Thyroid gland (tissue), 4 donors: ENCODE data around the gene AIRE. TPM values are rescaled to one million over a fixed set of nuclear protein-coding genes. Genes with fewer than 3 reads are reported as not detected.

Experiments
- DNase-seq, 2 donors: peaks; one replicate each; pipeline ENCODE4 v3.0.0-alpha.2; 2019
- H3K27ac ChIP-seq, 3 donors: fragments of 200-600 bp; sonication (generic); 1 replicate in 2 of 3; 2 replicates in 1 of 3; pipeline ENCODE4 v1.5.1; 2016 to 2019; ENCODE audit warnings: mild to moderate bottlenecking in 1 of 3, moderate library complexity in 1 of 3
- H3K27me3 ChIP-seq: fragments of 200-600 bp; sonication (generic); one replicate; pipeline ENCODE4 v1.5.1; 2019
- H3K36me3 ChIP-seq, 2 donors: fragments of 200-600 bp; sonication (generic); one replicate each; pipeline ENCODE4 v1.5.1; 2016 to 2019
- H3K4me1 ChIP-seq, 2 donors: fragments of 200-600 bp; sonication (generic); one replicate each; pipeline ENCODE4 v1.5.1; 2017 to 2019
- H3K4me3 ChIP-seq, 3 donors: fragments of 200-600 bp; sonication (generic); replicated peaks in 1 of 3; 1 replicate in 2 of 3; 2 replicates in 1 of 3; pipeline ENCODE4 v1.5.1; 2016; ENCODE audit warnings: mild to moderate bottlenecking in 1 of 3
- H3K9me3 ChIP-seq: fragments of 200-600 bp; sonication (generic); one replicate; pipeline ENCODE4 v1.5.1; 2017
- POLR2A ChIP-seq, 2 donors: fragments of 450-650 bp; IDR thresholded peaks; one replicate each; pipeline ENCODE4 v1.6.1; 2017; ENCODE audit warnings: antibody characterized with exemption in 2 of 2, mild to moderate bottlenecking in 2 of 2, moderate library complexity in 1 of 2
- WGBS, 2 donors: methylation state at CpG; one replicate each; pipeline ENCODE4 v1.1.5; 2017; 5-methylcytosine and 5-hydroxymethylcytosine counted together
- intact Hi-C: fragments of 100-400 bp; cut with DNase I; formaldehyde crosslinking; loops from one replicate; pipeline ENCODE4 v1.15.1; 2023
- total RNA-seq, 4 donors: library from RNA; depleted of rRNA; stranded (reverse); fragments of >200 nt; gene quantifications; one replicate each; pipeline ENCODE4 v1.2.3, GENCODE V29; 2016
- TF ChIP-seq, protein P1 (sequence below), 6 experiments: fragments of 200-600 bp in 3 of 6; fragments of 450-650 bp in 3 of 6; sonication (generic) in 3 of 6; IDR thresholded peaks; one replicate each; pipeline ENCODE4 v1.5.1; 2016 to 2019; ENCODE audit warnings: antibody characterized with exemption in 6 of 6, mild to moderate bottlenecking in 2 of 6, inconsistent platforms in 1 of 6, moderate library complexity in 1 of 6

The AIRE gene
- total RNA-seq, 4 donors from 2014 or later, result 0.13 TPM; not detected in 3

DNA sequence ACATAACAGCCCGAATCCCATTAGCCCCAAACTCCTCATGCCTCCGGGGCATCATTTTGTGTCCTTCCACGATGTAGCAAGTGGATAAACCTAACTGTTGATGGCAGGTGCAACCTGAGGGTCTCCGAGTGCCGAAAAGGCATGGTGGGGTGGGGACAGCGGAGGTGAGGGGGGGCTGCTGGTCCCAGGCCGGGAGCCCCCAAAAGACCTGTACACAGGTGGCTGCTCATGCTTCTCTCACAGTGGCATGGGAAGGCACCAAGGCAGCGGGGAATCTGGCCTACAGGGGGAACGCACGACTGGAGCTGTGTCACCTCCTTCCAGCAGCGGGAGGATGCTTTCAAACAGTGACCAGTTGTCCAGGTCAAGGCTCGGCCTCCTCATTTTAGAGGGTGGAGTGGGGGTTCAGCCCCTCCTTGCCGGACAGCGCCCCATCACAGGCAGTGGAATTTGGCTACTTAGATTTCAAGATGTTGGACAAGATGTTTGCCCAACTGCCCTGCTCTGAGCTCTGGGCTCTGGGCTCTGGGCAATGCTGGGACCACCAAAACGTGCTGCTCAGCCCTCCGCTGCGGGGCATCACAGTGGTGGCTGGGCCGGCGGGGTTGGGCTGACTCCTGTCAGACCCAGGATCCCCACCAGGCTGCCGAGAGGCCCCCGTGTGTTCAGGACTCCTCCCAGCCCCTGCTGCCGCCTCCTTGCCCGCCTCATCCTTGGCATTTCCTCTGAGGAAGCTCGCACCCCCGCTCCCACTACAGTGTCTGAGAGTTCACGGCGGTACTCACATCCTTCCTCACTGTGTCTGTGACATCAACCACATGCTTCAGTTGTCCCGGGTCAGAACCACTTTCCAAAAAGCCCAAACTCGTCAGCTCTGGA is 31.6 kb upstream of the AIRE start:
- Histone ChIP-seq H3K27ac (no peak overlapping the region), H3K4me1 (peaks cover 0 to 8% of the 10 kb centered on the region in 2 donors), H3K27me3 (no peaks in the 10 kb centered on the region), H3K4me3 (no peak overlapping the region), H3K9me3 (no peaks in the 10 kb centered on the region), H3K36me3 (no peaks in the 10 kb centered on the region)
- no peak for DNase-seq
- 79 to 83% methylated on average over 18 to 24 of the region's 29 CpGs for WGBS, 2 donors
- intact Hi-C loops, result no loop called here
- TF ChIP-seq POLR2A (IDR thresholded peaks at IDR 0.05), result no peak
- TF ChIP-seq, protein P1, sequence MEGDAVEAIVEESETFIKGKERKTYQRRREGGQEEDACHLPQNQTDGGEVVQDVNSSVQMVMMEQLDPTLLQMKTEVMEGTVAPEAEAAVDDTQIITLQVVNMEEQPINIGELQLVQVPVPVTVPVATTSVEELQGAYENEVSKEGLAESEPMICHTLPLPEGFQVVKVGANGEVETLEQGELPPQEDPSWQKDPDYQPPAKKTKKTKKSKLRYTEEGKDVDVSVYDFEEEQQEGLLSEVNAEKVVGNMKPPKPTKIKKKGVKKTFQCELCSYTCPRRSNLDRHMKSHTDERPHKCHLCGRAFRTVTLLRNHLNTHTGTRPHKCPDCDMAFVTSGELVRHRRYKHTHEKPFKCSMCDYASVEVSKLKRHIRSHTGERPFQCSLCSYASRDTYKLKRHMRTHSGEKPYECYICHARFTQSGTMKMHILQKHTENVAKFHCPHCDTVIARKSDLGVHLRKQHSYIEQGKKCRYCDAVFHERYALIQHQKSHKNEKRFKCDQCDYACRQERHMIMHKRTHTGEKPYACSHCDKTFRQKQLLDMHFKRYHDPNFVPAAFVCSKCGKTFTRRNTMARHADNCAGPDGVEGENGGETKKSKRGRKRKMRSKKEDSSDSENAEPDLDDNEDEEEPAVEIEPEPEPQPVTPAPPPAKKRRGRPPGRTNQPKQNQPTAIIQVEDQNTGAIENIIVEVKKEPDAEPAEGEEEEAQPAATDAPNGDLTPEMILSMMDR (IDR thresholded peaks at IDR 0.05), result no peak

GRCh38 chr21:44255511-44255981 is 30.1 kb upstream of the AIRE start:
- intact Hi-C loops, result no loop called here
- no peak for DNase-seq
- H3K27me3 ChIP-seq, result no peaks in the 10 kb centered on the region
- H3K36me3 ChIP-seq, result no peaks in the 10 kb centered on the region
- no peaks in the 10 kb centered on the region for H3K9me3 ChIP-seq
- no peak overlapping the region for H3K27ac ChIP-seq
- TF ChIP-seq POLR2A (IDR thresholded peaks at IDR 0.05), result no peak
- TF ChIP-seq, protein P1 (IDR thresholded peaks at IDR 0.05), result no peak
- WGBS, 2 donors, result 67 to 71% methylated on average over 1 to 10 of the region's 11 CpGs
- H3K4me1 ChIP-seq, result peaks cover 0 to 8% of the 10 kb centered on the region in 2 donors
- H3K4me3 ChIP-seq, result no peak overlapping the region

GRCh38 chr21:44258056-44258725 is 27.5 kb upstream of the AIRE start:
- no peak for DNase-seq
- intact Hi-C loops, result no loop called here
- 90 to 93% methylated on average over 26 to 30 of the region's 34 CpGs for WGBS, 2 donors
- TF ChIP-seq, protein P1 (IDR thresholded peaks at IDR 0.05), result no peak
- no peak for TF ChIP-seq POLR2A (IDR thresholded peaks at IDR 0.05)
- no peak overlapping the region for H3K27ac ChIP-seq
- no peak overlapping the region for H3K4me3 ChIP-seq
- no peaks in the 10 kb centered on the region for H3K27me3 ChIP-seq
- peaks cover 0 to 8% of the 10 kb centered on the region in 2 donors for H3K4me1 ChIP-seq
- no peaks in the 10 kb centered on the region for H3K9me3 ChIP-seq
- no peaks in the 10 kb centered on the region for H3K36me3 ChIP-seq

DNA sequence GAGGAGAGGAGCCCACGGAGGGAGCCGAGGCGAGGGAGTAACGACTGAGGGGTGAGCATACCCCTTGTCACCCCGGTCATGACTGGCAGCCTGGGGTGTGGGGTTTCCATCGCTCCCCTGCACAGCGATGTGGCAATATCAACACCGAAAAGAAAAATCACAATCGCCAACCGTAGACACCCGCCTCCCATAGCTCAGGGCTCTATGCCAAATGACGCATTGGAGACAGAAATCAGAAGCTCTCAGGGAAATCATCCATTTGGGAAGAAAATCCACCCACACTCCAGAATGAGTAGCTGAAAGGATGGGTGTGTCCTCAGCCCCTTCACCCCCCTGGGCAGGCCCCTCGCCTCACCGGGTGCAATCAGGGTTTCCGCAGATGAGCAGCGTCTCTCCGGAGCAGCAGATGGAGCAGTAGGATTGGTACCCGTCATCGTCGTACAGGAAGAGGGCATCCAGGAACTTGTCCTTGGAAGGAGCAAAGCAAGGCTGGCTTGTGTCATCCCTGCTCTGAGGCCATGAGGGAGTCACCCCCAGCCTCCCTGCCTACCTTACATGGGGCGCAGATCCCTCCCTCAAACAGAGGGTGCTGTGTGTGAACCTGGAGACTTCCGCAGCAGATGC is 26.5 kb upstream of the AIRE start:
- H3K4me1 ChIP-seq, result peaks cover 0 to 8% of the 10 kb centered on the region in 2 donors
- intact Hi-C loops, result no loop called here
- H3K4me3 ChIP-seq, result no peak overlapping the region
- no peak for TF ChIP-seq POLR2A (IDR thresholded peaks at IDR 0.05)
- TF ChIP-seq, protein P1 (IDR thresholded peaks at IDR 0.05), result no peak
- WGBS, 2 donors, result 85 to 88% methylated on average over 19 to 22 of the region's 22 CpGs
- no peak for DNase-seq
- no peak overlapping the region for H3K27ac ChIP-seq
- no peaks in the 10 kb centered on the region for H3K36me3 ChIP-seq
- no peaks in the 10 kb centered on the region for H3K27me3 ChIP-seq
- H3K9me3 ChIP-seq, result no peaks in the 10 kb centered on the region
